Coronary artery (tissue), 2 donors: ENCODE data around the gene UPF1.

ENCODE experiments used
- DNase-seq: peaks from one replicate; pipeline ENCODE4 v3.0.0-alpha.2; 2017; ENCODE audit warnings: low spot score
- H3K27ac ChIP-seq, 2 donors: fragments of 200-600 bp; sonication (generic); one replicate each; pipeline ENCODE4 v1.5.1; 2016 to 2019
- H3K4me3 ChIP-seq: fragments of 200-600 bp; sonication (generic); 2 replicates; pipeline ENCODE4 v1.5.1; 2016; ENCODE audit warnings: mild to moderate bottlenecking, moderate library complexity
- CTCF ChIP-seq: fragments of 200-600 bp; sonication (generic); IDR thresholded peaks from one replicate; pipeline ENCODE4 v1.5.1; 2019; ENCODE audit warnings: antibody characterized with exemption

Gene UPF1

DNA sequence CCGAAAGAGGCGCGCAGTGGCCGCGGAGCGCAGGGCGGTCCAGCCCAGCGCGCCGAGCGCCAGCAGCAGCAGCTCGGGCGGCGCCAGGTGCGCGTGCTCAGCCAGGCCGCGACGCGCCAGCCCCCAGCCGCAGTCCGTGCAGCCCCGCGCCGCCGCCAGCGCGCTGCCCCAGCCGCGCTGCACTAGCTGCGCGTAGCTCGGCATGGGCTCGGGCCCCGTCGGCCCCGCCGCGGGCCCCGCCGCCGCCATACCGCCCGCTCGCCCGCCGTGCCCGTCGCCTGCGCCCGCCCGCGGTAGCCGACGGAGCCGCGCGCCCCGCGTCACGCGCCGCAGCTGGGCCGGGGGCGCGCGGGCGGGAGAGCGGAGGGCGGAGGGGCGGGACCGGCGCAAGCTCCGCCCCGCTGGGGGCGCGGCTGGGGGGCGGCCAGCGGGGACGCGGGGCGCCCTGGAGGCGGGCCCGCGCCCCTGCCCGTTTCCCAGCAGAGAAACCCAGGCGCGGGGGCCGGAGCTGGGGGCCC is 64.1 kb downstream of the UPF1 start, which contains the start of gene CERS1:
CERS1 (minus strand) TSS at position 335 of the 518 bp plus-strand sequence; CDS start at position 249, 86 bp downstream.
- no peak for TF ChIP-seq CTCF
- Histone ChIP-seq H3K4me3 (peak within 1 kb of the TSS; percentile 71), H3K27ac (peak within 1 kb of the TSS in 1 of 2 donors; percentile 8)
- no peak for DNase-seq

- Histone ChIP-seq H3K4me3 (peak overlapping the region; percentile 71), H3K27ac (no peak overlapping the region)
- TF ChIP-seq CTCF, result no peak
- DNase-seq, result no peak
These were observed 64.7 kb downstream of the UPF1 start for GRCh38 chr19:18896421-18896841.

DNA sequence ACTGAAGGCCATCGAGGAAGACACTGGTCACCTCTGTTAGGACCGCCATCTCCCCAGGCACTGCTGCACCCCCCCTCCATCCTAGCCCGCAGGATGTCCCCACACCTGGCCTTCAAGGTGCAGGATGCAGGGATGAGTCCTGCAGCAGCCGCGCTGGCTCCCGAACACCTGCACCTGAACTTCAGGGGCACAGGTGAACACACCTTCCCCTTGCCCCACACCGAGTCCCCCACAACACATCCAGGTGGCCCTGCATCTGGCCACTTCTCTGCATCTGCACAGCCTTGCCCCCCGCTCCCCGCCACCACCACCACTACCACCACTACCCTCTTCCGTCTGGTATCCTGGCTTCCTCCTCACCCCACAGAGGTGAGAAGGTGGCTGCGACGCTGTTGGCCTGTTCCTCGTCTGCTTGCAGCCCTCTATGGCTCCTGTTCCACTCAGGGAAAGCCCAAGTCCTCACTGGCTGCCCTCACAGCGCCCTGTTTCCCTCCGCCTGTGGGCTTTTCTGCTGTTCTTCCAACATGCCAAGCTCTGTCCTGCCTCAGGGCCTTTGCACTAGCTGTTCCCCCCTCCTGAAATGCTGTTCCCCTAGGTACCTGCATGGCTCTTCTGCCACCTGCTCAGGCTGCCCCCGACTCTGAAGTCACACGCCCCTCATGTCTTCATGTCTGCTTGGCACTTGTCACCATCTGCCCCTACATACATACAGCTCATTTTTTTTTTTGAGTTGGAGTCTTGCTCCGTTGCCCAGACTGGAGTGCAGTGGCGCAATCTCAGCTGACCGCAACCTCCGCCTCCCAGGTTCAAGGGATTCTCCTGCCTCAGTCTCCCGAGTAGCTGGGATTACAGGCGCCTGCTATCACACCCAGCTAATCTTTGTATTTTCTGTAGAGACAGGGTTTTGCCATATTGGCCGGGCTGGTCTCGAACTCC is 65.6 kb downstream of the UPF1 start:
- Histone ChIP-seq H3K4me3 (no peak overlapping the region), H3K27ac (peak overlapping the region in 1 of 2 donors; percentile 28)
- TF ChIP-seq CTCF, result no peak
- DNase-seq, result no peak

- Histone ChIP-seq H3K27ac (peak overlapping the region in 1 of 2 donors; percentile 28), H3K4me3 (no peak overlapping the region)
- no peak for TF ChIP-seq CTCF
- no peak for DNase-seq
These were observed 66.4 kb downstream of the UPF1 start for GRCh38 chr19:18898081-18898606.

DNA sequence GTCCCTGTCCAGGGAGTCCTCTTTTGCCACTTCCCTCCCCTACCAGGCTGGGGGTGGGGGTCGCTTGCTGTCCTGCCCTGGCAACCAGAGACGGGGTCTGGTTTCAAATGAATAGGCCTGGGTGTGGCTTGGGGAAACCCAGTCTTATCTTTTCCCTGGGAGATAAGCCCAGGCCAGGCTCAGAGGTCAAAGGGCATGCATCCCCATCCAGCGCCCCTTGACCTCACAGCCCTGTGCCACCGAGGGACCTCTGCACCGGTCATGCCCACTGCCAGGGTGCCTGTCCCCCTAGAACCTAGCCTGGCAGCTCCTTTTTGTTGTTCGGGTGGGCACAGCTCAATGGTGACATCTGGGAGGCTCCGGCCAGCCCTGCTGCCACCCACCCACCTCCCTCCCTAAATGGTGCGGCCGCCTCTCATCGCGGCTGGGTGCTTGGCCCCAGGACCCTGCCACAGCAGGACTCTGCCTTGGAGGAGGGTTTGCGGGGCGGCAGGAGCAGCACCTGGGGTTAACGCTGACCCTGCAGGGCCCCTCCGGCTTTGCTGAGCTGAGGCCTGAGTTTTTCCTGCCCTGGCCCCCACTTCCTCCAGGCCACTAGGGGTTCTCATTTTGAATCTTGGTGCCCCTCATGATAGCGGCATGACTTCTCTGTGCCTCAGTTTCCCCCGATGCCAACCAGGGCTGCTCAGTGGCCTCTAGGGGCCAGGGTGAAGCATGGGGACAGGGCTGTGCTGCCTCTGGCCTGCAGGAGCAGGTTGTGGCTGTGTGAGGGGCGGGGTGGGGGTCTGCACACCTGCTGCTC is 67.0 kb downstream of the UPF1 start:
- DNase-seq, result no peak
- peak overlapping the region in 1 of 2 donors; percentile 28 for H3K27ac ChIP-seq
- no peak overlapping the region for H3K4me3 ChIP-seq
- no peak for TF ChIP-seq CTCF

- Histone ChIP-seq H3K27ac (no peak overlapping the region), H3K4me3 (no peak overlapping the region)
- TF ChIP-seq CTCF, result no peak
- DNase-seq, result no peak
These were observed 68.1 kb downstream of the UPF1 start for GRCh38 chr19:18899624-18900560.
